ENCODE measurements around the gene DOCK9.

DOCK9 gene

DNA sequence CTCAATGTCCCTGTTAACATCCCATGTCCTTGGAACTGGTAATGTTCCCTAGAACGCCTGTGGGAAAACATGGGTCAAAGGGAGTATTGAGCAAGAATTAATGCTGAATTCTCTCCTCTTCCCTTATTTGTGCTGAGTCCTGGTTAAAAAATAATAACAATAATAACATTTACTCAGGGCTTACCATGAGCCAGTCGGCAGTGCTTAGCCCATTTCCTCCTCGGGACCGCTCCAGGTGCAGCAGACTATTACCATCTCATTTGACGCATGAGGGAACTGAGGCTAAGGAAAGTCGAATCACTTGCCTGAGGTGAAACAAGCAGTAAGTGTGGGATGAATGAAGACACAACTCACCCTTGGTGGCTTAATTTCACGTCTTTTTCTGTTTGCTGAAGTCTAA is 191.8 kb downstream of the DOCK9 start:
- no peak overlapping the region for H3K9ac ChIP-seq (ENCODE audit: low read length)
- no peaks in the 10 kb centered on the region for H3K36me3 ChIP-seq (ENCODE audit: control insufficient read depth, insufficient read depth, low read length)
- no peaks in the 10 kb centered on the region for H3K9me3 ChIP-seq (ENCODE audit: control insufficient read depth, low read length)
- no peaks in the 10 kb centered on the region for H3K4me1 ChIP-seq (ENCODE audit: control insufficient read depth, insufficient read depth, low read length)
- H3K4me3 ChIP-seq (ENCODE audit: low read length) = no peak overlapping the region
- H3K27me3 ChIP-seq (ENCODE audit: control insufficient read depth, insufficient read depth, low read length) = peaks cover 3% of the 10 kb centered on the region

DNA sequence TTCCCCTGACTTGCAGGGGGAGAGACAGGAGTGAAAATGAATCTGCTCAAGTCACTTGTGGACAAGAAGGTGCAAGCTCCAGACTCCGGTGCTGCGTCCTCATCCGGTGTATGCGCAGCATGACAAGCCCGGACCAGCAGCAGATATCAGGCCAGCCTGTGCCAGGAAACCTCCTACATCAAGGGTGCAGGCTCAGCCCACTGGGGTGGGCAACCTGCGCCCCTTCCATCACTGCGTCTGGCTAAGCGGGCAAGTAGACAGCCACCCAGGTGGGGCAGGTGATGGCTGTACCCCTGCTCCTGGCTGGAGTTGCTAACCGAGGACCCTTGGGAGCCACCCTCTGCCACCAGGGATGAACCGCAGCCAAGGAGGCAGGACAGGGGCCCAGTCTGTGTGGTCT is 192.5 kb downstream of the DOCK9 start:
- Histone ChIP-seq H3K4me1 (ENCODE audit: control insufficient read depth, insufficient read depth, low read length) (no peaks in the 10 kb centered on the region), H3K4me3 (ENCODE audit: low read length) (no peak overlapping the region), H3K27me3 (ENCODE audit: control insufficient read depth, insufficient read depth, low read length) (peaks cover 3% of the 10 kb centered on the region), H3K36me3 (ENCODE audit: control insufficient read depth, insufficient read depth, low read length) (no peaks in the 10 kb centered on the region), H3K9ac (ENCODE audit: low read length) (no peak overlapping the region), H3K9me3 (ENCODE audit: control insufficient read depth, low read length) (no peaks in the 10 kb centered on the region)

GRCh38 chr13:98784666-98785065 is 193.2 kb downstream of the DOCK9 start:
- peaks cover 3% of the 10 kb centered on the region for H3K27me3 ChIP-seq (ENCODE audit: control insufficient read depth, insufficient read depth, low read length)
- no peak overlapping the region for H3K9ac ChIP-seq (ENCODE audit: low read length)
- no peak overlapping the region for H3K4me3 ChIP-seq (ENCODE audit: low read length)

DNA sequence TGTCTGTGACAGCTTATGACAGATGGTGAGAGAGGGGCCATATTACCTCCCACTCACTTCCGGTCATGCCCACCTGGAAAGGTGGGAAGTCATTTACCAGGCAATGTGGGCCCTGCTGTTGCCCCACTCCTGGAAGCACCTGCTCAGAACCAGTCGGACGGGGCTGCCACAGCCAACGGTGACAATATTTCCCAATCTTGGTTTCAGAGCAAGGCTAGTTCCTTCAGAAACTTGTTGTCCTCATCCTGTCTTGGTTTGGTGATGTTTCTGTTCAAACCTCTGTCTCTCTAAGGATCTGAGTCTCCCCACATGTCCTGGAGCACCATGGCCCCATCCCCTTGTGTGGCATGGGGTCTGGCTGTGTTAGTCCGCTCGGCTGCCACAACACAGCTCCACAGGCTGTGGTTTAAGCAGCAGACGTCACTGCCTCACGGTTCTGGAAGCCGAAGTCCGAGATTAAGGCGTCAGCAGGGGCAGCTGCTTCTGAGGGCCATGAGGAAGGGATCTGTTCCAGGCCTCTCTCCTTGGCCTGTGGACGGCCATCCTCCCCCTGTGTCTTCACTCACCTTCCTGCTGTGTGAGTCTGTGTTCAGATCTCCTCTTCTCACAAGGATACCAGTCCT is 193.9 kb downstream of the DOCK9 start:
- no peaks in the 10 kb centered on the region for H3K4me1 ChIP-seq (ENCODE audit: control insufficient read depth, insufficient read depth, low read length)
- no peaks in the 10 kb centered on the region for H3K9me3 ChIP-seq (ENCODE audit: control insufficient read depth, low read length)
- H3K36me3 ChIP-seq (ENCODE audit: control insufficient read depth, insufficient read depth, low read length) = no peaks in the 10 kb centered on the region
- no peak overlapping the region for H3K9ac ChIP-seq (ENCODE audit: low read length)
- peaks cover 3% of the 10 kb centered on the region for H3K27me3 ChIP-seq (ENCODE audit: control insufficient read depth, insufficient read depth, low read length)
- no peak overlapping the region for H3K4me3 ChIP-seq (ENCODE audit: low read length)

More at GRCh38 chr13:98784666-98785065, 193.2 kb downstream of the DOCK9 start:
- Histone ChIP-seq H3K4me1 (ENCODE audit: control insufficient read depth, insufficient read depth, low read length) (no peaks in the 10 kb centered on the region), H3K36me3 (ENCODE audit: control insufficient read depth, insufficient read depth, low read length) (no peaks in the 10 kb centered on the region), H3K9me3 (ENCODE audit: control insufficient read depth, low read length) (no peaks in the 10 kb centered on the region)

- Histone ChIP-seq H3K9me3 (ENCODE audit: control insufficient read depth, low read length) (no peaks in the 10 kb centered on the region), H3K36me3 (ENCODE audit: control insufficient read depth, insufficient read depth, low read length) (no peaks in the 10 kb centered on the region), H3K4me1 (ENCODE audit: control insufficient read depth, insufficient read depth, low read length) (no peaks in the 10 kb centered on the region), H3K9ac (ENCODE audit: low read length) (no peak overlapping the region), H3K4me3 (ENCODE audit: low read length) (no peak overlapping the region), H3K27me3 (ENCODE audit: control insufficient read depth, insufficient read depth, low read length) (peaks cover 3% of the 10 kb centered on the region)
These were observed 195.2 kb downstream of the DOCK9 start for GRCh38 chr13:98782654-98783053.

GRCh38 chr13:98781905-98782304 is 196.0 kb downstream of the DOCK9 start:
- peaks cover 3% of the 10 kb centered on the region for H3K27me3 ChIP-seq (ENCODE audit: control insufficient read depth, insufficient read depth, low read length)
- H3K36me3 ChIP-seq (ENCODE audit: control insufficient read depth, insufficient read depth, low read length) = no peaks in the 10 kb centered on the region
- H3K4me1 ChIP-seq (ENCODE audit: control insufficient read depth, insufficient read depth, low read length) = no peaks in the 10 kb centered on the region
- H3K9ac ChIP-seq (ENCODE audit: low read length) = no peak overlapping the region
- H3K4me3 ChIP-seq (ENCODE audit: low read length) = no peak overlapping the region
- H3K9me3 ChIP-seq (ENCODE audit: control insufficient read depth, low read length) = no peaks in the 10 kb centered on the region

GRCh38 chr13:98781470-98781869 is 196.4 kb downstream of the DOCK9 start:
- Histone ChIP-seq H3K4me3 (ENCODE audit: low read length) (no peak overlapping the region), H3K27me3 (ENCODE audit: control insufficient read depth, insufficient read depth, low read length) (peaks cover 3% of the 10 kb centered on the region), H3K9me3 (ENCODE audit: control insufficient read depth, low read length) (no peaks in the 10 kb centered on the region), H3K36me3 (ENCODE audit: control insufficient read depth, insufficient read depth, low read length) (no peaks in the 10 kb centered on the region), H3K9ac (ENCODE audit: low read length) (no peak overlapping the region), H3K4me1 (ENCODE audit: control insufficient read depth, insufficient read depth, low read length) (no peaks in the 10 kb centered on the region)

- peaks cover 3% of the 10 kb centered on the region for H3K27me3 ChIP-seq (ENCODE audit: control insufficient read depth, insufficient read depth, low read length)
- no peaks in the 10 kb centered on the region for H3K36me3 ChIP-seq (ENCODE audit: control insufficient read depth, insufficient read depth, low read length)
- peaks cover 2% of the 10 kb centered on the region for H3K4me1 ChIP-seq (ENCODE audit: control insufficient read depth, insufficient read depth, low read length)
These were observed 196.8 kb downstream of the DOCK9 start for GRCh38 chr13:98781045-98781444.

GRCh38 chr13:98780451-98780850 is 197.4 kb downstream of the DOCK9 start:
- H3K9ac ChIP-seq (ENCODE audit: low read length) = no peak overlapping the region
- peaks cover 3% of the 10 kb centered on the region for H3K27me3 ChIP-seq (ENCODE audit: control insufficient read depth, insufficient read depth, low read length)
- no peak overlapping the region for H3K4me3 ChIP-seq (ENCODE audit: low read length)
- peaks cover 5% of the 10 kb centered on the region for H3K4me1 ChIP-seq (ENCODE audit: control insufficient read depth, insufficient read depth, low read length)
- H3K9me3 ChIP-seq (ENCODE audit: control insufficient read depth, low read length) = no peaks in the 10 kb centered on the region
- H3K36me3 ChIP-seq (ENCODE audit: control insufficient read depth, insufficient read depth, low read length) = no peaks in the 10 kb centered on the region

More at GRCh38 chr13:98781045-98781444, 196.8 kb downstream of the DOCK9 start:
- no peak overlapping the region for H3K9ac ChIP-seq (ENCODE audit: low read length)
- H3K9me3 ChIP-seq (ENCODE audit: control insufficient read depth, low read length) = no peaks in the 10 kb centered on the region
- H3K4me3 ChIP-seq (ENCODE audit: low read length) = no peak overlapping the region

DNA sequence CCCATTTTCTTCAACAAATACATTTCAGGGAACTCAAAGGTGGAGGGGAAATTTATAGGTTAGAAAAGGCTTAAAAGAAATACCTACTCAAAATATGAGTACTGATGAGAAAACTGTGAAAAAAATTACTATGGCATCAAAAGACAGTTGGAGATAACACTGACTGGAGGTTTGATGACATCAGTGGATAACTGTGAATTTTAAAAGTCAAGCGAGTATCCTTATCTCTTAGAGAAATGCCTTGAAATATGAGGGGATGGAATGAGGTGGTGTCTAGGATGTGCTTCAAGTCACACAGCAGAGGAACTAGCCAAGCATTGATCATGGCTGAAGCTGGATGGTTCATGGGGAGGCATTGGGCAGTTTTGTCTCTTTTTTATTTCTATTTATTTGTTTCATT is 198.2 kb downstream of the DOCK9 start:
- Histone ChIP-seq H3K4me3 (ENCODE audit: low read length) (no peak overlapping the region), H3K4me1 (ENCODE audit: control insufficient read depth, insufficient read depth, low read length) (peaks cover 5% of the 10 kb centered on the region), H3K36me3 (ENCODE audit: control insufficient read depth, insufficient read depth, low read length) (no peaks in the 10 kb centered on the region), H3K9me3 (ENCODE audit: control insufficient read depth, low read length) (no peaks in the 10 kb centered on the region), H3K27me3 (ENCODE audit: control insufficient read depth, insufficient read depth, low read length) (peaks cover 3% of the 10 kb centered on the region), H3K9ac (ENCODE audit: low read length) (no peak overlapping the region)

GRCh38 chr13:98778749-98779148 is 199.1 kb downstream of the DOCK9 start:
- Histone ChIP-seq H3K4me3 (ENCODE audit: low read length) (no peak overlapping the region), H3K9me3 (ENCODE audit: control insufficient read depth, low read length) (no peaks in the 10 kb centered on the region), H3K27me3 (ENCODE audit: control insufficient read depth, insufficient read depth, low read length) (peaks cover 3% of the 10 kb centered on the region), H3K4me1 (ENCODE audit: control insufficient read depth, insufficient read depth, low read length) (peaks cover 5% of the 10 kb centered on the region), H3K36me3 (ENCODE audit: control insufficient read depth, insufficient read depth, low read length) (no peaks in the 10 kb centered on the region), H3K9ac (ENCODE audit: low read length) (no peak overlapping the region)

DNA sequence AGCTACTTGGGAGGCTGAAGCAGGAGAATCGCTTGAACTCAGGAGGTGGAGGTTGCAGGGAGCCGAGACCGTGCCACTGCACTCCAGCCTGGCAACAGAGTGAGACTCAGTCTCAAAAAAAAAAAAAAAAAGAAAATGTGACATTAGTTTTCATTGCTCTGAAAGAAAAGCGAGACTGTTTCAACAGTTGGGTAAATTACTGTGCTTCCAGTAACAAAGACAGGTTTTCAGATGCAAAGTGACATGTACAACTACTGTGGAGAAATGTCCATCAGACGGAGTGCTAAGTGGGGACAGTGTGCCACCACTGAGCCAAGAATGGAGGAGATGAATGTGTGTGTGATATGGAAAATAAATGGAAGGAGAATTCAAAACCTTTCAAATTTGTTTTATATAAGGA is 201.2 kb downstream of the DOCK9 start:
- peaks cover 3% of the 10 kb centered on the region for H3K27me3 ChIP-seq (ENCODE audit: control insufficient read depth, insufficient read depth, low read length)
- peaks cover 8% of the 10 kb centered on the region for H3K4me1 ChIP-seq (ENCODE audit: control insufficient read depth, insufficient read depth, low read length)
- H3K9me3 ChIP-seq (ENCODE audit: control insufficient read depth, low read length) = no peaks in the 10 kb centered on the region
- H3K36me3 ChIP-seq (ENCODE audit: control insufficient read depth, insufficient read depth, low read length) = no peaks in the 10 kb centered on the region
- no peak overlapping the region for H3K4me3 ChIP-seq (ENCODE audit: low read length)
- no peak overlapping the region for H3K9ac ChIP-seq (ENCODE audit: low read length)
